Stimulated activated CD8-positive, alpha-beta memory T cell treated with anti-CD3 and anti-CD28 coated beads, Interleukin-15, amount 100 ng/mL, for 4 hours (primary cell): ENCODE measurements around the gene CD2AP.
"Not testable (repeated sequence)": the region's sequence is repeated elsewhere in the genome, so short reads cannot be mapped to it uniquely, and the experiment has no call there.

Experiments used
- DNase-seq, 2 donors: peaks; one replicate each; pipeline ENCODE4 v3.0.0-alpha.2; 2020; ENCODE audit warnings: low read depth in 2 of 2

Gene CD2AP

DNA sequence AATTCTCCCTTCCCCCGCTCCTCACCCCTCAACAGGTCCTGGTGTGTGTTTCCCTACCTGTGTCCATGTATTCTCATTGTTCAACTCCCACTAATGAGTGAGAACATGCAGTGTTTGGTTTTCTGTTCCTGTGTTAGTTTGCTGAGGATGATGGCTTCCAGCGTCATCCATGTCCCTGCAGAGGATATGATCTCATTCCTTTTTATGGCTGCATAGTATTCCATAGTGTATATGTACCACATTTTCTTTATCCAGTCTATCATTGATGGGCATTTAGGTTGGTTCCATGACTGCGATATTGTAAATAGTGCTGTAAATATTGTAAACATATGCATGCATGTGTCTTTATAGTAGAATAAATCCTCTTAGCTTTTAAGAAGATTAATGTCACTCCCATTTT lies 89.0 kb downstream of the CD2AP start:
- not testable (repeated sequence) for DNase-seq

GRCh38 chr6:47567586-47567985 lies 90.0 kb downstream of the CD2AP start:
- DNase-seq: no peak

DNA sequence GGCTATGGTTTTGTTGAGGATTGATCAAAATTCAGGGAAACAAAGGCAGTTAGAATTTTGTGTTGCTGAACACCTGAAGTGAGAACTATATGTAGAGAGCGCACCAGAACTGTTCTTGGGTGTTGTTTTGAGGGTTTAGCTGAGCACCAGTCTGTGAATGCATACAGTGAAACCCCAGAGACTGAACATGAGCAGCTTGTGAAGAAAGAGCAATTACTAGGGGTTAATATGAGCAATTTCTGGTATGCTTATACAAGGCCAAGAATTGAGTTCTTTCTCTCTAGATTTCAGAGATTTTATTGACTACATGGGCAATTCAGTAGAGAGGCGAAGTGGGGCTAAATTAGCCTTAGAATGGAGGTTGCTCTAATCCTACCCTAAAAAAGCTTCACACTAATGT lies 93.9 kb downstream of the CD2AP start:
- no peak for DNase-seq

- DNase-seq: no peak
These were observed 95.5 kb downstream of the CD2AP start for GRCh38 chr6:47573109-47573508.

- DNase-seq: no peak
These were observed 97.2 kb downstream of the CD2AP start for GRCh38 chr6:47574789-47575188.

DNA sequence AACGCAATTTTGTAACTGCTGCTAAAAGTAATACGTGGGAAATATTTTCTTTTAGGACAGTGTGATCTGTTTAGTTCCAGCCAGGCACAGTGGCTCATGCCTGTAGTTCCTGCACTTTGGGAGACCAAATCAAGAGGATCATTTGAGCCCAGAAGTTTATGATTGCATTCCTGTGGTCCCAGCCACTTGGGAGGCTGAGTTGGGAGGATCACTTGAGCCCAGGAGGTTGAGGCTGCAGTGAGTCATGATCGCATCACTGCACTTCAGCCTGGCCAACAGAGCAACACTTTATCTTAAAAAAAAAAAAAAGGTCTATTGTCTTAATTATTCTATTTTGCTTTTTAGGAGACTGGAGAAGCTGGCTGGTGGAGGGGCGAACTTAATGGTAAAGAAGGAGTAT lies 101.5 kb downstream of the CD2AP start:
- DNase-seq: no peak

- DNase-seq: no peak
These were observed 104.0 kb downstream of the CD2AP start for GRCh38 chr6:47581591-47581990.

GRCh38 chr6:47587493-47587892 lies 109.9 kb downstream of the CD2AP start:
- no peak for DNase-seq

DNA sequence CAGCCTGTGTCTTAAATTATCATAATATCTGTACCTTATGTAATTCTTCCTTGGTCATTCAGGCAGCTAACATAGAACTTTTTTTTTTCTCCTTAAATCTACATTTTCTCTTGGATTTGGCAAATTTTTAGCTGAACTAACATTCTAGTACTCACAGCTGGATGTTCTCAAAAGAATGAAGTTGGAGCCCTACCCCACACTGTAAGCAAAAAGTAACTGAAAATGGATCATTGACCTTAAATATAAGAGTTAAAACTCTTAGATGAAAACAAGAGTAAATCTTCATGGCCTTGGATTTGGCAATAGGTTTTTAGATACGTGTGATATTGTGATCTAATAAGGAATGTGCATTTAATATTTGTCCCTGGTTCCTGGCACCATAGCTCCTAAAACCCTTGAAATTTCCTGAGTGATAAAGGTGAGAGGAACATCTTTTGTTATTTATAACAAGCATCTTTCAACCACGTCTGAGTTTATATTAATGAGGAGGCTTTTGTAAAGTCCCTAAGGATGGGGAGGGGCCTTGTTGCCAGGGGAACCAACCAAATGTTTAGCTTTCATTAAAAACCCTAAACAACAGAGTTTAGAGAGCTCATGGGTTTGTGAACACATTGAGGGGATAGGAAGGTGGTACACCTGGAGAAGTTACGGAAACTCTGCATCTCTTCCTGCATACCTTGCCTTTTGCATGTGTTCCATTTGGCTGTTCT lies 114.7 kb downstream of the CD2AP start:
- DNase-seq: no peak

DNA sequence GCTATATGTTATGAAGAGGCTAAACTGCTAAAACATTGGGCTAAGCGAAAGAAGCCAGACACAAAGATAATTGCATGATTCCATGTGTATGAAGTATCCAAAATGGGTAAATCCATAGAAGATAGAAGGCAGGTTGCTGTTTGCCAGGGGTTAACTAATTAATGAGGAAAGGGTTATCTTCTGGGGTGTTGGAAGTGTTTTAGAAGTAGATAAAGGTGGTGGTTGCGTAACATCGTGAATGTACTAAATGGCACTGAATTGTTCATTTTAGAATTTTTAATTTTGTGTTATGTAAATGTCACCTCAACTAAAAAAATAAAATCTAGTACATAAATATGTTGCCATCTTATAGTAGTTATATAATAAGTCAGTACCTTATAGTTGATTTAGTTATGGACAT lies 116.4 kb downstream of the CD2AP start:
- DNase-seq: no peak

DNA sequence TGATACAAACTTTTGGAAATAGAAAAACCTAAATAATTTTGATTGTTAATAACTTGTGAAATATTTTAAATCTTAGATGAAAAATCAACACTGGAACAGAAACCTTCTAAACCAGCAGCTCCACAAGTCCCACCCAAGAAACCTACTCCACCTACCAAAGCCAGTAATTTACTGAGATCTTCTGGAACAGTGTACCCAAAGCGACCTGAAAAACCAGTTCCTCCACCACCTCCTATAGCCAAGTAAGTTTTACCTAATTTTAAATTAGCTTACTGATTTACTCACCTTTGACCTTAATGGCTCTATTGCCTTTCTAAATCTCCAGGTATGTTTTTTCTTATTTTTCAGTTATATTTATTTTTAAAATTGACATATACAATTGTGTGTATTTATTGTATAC lies 118.2 kb downstream of the CD2AP start:
- no peak for DNase-seq

DNA sequence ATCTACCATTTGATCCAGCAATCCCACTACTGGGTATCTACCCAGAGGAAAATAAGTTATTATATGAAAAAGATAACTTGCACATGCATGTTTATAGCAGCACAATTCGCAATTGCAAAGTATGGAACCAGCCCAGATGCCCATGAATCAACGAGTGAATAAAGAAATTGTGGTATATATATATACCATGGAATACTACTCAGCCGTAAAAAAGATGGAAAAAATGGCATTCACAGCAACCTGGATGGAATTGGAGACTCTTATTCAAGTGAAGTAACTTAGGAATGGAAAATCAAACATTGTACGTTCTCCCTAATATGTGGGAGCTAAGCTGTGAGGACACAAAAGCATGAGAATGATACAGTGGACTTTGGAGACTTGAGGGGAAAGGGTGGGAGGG lies 120.8 kb downstream of the CD2AP start:
- no peak for DNase-seq

- DNase-seq: no peak
These were observed 121.9 kb downstream of the CD2AP start for GRCh38 chr6:47599512-47599911.

GRCh38 chr6:47603227-47603626 lies 125.6 kb downstream of the CD2AP start:
- no peak for DNase-seq

DNA sequence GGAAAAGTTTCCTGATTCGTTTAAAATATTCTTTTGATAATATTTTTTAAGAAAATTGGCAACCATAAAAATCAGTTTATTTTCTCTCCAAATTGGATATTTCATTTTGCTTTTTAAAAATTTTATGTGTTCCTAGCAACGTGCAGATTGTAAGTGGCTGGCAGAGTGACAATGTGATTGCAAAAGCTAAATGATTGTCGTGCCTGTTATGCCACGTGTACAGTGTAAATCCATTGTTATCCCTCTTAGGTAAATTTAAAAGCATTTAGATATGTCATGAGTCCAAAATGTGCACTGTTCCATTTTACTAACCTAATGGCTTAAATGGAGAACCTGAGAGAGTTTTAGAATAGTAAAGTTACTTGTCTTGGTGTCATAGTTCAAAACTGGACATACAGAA lies 126.4 kb downstream of the CD2AP start:
- no peak for DNase-seq

DNA sequence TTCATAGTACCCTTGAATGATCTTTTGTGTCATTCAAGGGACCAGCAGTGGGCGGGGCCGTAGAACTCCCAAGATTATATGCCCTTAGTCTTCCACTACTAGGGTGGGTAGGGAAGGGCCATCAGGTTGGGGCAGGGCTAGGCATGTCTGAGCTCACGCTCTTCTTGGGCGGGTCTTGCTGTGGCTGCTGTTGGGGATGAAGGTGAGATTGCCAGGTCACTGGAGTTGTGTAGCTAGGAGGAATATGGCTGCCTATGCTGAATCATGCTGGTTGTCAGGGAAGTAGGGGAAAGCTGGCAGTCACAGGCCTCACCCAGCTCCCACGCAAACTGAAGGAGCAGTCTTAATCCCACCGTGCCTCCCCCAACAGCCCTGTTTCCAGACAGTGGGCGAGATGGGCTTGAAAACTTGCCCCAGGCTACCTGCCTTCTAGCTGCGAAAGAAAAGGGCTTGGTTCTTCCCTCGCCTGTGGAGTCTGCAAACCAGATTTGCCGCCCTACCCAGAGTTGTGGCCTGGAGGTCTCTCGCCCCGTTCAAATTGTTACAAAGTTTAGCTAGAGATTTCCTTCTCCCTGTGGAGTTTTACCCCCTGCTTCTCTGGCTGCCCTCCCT lies 144.4 kb downstream of the CD2AP start:
- no peak for DNase-seq

DNA sequence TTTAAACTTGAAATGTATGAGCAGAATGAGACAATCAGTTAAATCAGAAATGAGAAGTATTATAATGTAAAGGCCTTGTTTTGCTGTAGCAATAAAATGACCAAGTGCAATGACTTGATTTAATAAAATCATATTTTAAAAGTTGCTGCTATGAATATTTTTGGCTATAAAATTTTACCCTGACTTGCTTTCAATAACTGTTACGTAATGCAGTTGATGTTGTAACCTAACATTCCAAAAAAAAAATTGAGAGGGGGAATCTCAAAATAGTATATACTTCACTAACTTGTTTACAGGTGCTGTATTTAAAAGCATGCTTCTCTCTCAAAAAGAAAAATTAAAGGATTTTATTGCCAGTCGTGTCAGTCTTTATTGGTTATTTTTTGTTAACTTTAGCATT lies 149.2 kb downstream of the CD2AP start:
- DNase-seq: no peak

DNA sequence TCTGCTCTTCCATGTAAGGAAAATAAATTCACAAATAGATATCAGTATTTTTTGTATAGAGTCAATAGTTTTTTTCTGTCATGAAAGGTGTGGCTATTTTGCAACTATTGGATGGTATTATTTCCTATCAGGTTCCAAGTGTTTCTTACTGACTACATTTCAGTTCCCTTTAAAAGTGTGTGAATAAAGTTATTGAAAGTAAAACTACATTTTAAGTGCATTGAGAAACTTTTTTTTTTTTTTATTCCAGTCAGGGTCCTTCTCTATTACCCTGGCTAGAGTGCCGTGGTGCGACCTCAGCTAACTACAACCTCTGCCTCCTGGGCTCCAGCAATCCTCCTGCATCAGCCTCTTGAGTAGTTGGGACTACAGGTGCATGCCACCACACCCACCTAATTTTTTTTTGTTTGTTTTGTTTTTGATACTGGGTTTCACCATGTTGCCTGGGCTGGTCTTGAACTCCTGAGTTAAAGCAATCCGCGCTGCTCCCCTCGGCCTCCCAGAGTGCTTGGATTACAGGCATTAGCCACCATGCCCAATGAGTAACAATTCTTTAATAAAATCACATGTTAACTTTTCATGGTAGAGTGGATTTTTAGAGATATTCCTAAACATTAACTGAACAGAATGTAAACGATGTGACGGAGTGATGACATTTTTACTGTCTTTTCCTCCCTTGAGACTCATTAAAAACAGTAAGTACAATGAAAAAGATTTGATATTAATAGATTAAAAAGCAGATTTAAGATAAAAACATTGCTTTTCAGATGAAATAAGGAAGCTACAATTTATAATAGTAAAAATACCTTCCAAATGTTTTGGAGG lies 151.1 kb downstream of the CD2AP start:
- no peak for DNase-seq

- no peak for DNase-seq
These were observed 152.4 kb downstream of the CD2AP start for GRCh38 chr6:47629954-47630353.

- no peak for DNase-seq
These were observed 153.0 kb downstream of the CD2AP start for GRCh38 chr6:47630587-47630986.

- DNase-seq: no peak
These were observed 153.7 kb downstream of the CD2AP start for GRCh38 chr6:47631269-47631772.

DNA sequence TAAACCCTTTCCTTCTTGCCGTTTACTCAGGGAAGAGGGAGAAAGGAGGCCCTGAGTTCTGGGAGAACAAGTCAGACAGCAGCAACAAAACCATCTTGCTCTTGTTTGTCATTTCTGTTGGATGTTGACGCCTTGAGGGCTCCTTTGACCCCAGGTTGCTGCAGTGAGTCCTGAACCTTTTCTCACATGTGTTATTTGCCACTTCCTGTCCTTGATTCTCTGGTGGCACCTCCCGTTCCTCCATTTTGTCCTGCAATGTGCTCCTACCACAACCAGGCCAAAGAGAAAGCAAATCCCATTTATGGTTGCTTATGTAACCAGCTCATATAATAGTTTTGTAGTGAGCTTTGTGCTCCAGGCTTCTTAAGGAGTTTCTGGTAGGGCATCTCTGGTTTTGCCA lies 154.2 kb downstream of the CD2AP start:
- DNase-seq: no peak

GRCh38 chr6:47633141-47633540 lies 155.6 kb downstream of the CD2AP start:
- no peak for DNase-seq
